ENCODE results near the gene OR2D2.
"Not testable (repeated sequence)": the region's sequence is repeated elsewhere in the genome, so short reads cannot be mapped to it uniquely, and the experiment has no call there.

The OR2D2 gene, protein sequence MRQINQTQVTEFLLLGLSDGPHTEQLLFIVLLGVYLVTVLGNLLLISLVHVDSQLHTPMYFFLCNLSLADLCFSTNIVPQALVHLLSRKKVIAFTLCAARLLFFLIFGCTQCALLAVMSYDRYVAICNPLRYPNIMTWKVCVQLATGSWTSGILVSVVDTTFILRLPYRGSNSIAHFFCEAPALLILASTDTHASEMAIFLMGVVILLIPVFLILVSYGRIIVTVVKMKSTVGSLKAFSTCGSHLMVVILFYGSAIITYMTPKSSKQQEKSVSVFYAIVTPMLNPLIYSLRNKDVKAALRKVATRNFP

DNA sequence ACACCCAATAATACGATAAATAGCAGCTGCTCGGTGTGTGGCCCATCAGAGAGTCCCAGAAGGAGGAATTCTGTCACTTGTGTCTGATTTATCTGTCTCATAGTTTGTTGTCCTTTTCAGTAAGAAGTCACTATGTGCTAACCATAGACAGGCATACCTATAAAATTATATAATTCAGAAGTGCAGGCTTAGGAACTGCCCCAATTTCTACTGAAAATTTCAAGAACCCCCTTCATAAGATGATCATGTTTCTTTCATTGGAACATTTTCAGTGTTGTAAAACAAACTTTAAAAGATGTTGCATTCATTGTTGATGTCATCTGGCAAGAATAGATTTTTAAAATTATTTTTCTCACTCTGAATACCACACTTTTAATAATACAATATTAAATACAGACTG is at the start of gene OR2D2:
Gene OR2D2, minus strand, starts transcription at position 101 of the 400 bp plus-strand sequence. Its CDS starts 0 bp downstream, at position 101.
- no peak for DNase-seq

DNA sequence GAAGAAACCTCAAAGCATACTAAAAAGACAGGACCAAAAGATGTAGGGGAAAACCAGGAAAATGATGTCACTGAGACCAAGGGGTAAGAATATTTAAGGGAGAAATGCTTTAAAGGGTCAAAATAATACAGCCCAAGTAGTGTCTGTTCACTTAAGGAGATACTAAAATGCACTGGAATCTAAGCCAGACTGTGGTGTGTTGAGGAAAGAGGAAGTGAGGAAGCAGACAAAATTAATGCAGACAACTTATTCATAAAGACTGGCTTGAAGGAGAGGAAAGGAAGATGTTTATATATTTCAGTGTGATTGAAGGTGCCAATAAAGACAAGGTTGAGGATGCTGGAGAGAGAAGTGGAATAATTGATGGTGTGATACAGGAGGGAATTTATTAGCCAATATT is 49.7 kb upstream of the OR2D2 start:
- DNase-seq = no peak

DNA sequence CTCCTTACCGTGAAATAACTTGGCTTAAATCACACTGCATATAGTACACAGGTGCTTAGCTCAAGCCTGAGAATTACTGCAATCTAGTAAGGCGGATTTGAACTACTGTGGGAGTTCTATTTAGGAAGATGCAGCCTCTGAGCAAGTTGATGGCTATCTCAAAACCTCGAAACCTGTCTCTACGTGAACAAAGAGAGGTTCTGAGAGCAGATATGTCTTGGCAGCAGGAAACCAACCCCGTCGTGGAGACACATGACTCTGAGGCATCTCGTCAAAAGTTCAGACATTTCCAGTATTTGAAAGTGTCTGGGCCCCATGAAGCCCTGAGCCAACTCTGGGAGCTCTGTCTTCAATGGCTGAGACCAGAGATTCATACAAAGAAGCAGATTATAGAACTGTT is 39.8 kb upstream of the OR2D2 start:
- DNase-seq = no peak

DNA sequence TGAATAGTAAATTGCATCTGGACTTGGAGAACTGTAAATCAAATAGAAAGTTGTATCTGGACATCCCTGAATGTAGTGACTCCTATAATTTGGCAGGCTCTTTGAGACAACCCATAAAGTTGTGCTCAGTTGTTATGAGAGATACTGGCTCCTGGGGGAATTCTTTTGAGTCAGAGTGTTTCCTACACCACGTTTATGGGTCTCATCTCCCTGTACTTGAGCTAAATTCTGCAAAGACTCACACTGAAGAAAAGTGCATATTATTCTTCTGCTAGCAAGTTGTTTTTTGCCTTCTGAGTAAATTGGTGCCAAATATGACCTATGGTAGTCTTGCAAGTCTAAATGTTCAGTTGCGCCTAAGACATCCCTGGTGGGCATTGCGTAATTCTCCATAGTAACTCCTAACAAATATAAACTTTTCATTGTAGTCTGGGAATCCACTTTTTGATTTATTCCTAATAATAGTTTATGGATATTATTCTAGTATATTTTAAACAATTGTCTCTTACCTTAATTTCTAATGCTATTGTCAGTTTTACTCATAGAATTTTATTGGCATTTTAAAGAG is 38.9 kb upstream of the OR2D2 start:
- no peak for DNase-seq

DNA sequence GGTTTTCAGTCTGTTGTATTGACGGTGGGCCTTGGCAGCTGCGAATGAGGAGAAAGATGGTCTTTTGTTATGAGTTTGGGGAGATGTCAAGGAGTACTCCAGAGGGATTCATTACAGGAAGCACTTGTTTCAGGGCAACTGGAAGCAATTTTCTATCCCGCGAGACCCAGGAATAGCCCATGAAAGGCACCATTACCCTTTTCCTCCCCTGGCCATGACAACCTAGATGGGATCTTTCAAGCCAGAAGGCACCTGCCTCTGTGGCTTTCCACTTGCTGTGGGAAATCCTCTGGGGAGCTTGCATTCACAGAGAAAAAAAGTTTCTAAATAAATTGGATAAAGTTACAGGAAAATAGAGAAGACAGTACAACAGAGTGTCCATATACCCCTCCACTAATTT is 36.6 kb upstream of the OR2D2 start:
- no peak for DNase-seq

DNA sequence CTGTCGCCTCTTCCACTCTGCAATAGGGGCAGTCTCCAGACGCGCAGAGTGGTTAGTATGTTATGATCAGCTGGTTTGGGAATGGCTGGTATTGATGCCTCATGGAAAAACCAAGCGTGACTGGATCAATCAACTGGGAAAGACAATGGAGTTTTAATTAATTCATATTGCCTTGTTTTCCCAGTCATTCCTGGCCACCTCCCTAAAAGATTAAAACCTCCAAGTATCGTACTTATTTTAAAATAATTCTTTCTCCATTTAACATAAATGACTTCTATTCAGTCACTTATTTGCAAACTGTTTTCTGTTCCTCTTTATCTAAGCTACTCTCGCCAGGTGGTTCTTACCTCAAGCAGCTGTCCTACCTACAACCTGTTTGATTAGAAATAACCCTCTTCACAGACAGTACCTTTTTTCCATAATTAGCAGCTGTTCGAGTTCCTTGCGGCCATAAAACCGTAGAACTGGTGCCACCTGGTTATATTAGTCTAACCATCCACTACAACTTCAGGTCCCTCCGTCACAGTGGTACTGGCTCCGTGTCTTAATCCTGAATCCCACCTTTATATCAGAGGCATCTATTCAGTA is 34.8 kb upstream of the OR2D2 start:
- DNase-seq = no peak

DNA sequence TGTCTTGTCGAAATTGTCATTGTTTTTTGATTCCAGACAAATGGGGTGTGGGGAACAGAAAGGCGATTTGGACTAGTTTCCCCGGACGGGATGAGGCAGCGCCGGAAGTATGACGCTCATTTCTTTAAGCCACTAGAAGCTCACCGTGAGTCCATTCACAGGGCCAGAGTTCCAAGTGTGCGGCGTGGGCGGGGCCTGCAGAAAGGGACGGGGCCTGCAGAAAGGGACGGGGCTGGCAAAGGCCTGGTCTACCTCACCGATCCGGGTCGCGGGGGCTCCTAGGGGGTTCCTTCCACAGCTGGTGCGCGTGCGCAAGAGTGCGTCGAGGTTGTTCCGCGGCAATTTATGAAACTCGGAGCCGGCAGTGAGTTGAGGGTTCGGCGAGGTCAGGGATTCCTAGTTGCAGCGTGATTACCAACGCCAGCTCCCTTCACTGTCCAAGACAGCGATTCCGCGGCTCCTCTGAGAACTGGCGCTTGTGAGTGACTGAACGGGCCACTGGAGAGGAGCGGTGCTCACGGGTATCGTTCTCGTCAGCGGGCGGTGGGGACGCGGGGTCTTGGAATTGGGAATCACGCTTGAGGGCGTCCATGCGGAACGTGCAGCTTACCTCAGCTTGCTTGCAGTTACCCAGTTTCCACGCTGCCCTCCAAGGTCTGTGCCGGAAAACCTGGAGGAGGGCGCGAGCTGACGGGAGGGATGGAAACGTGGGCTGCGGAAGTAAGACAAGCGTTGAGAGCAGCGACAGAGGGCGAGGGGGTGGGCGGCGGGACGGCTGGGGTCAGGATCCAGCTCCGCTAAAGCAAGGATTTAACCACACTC is 34.1 kb upstream of the OR2D2 start, which contains the start of gene ZNF215:
Gene ZNF215, plus strand, starts transcription at position 219 of the 822 bp plus-strand sequence. CDS start 5,847 bp downstream, outside the sequence.
- DNase-seq = peak; percentile 18 to 59

DNA sequence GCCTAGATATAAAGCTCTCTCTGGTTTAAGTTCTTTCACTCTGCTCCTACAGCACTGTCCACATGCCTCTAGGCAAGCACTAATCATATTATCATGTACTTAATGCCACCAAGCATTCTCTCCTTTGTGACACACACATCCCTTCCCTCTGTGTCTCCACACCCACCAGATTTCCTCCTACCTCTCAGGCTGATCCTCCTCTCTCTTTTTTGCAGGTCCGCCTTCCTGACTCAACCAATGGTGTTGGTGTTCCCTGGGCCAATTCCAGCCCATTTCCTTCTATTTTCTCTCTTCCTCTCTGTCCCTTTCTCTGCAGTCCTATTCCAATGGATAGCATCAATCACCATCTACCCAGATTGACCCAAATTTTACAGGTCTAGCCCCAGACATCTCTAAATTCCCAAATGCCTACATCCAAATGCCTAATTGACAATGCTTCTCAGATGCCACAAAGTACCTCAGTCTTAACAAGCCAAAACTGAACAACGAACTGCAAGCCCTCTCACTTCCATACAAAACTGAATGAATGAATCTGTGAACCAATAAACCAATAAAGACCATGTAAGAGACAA is 33.4 kb upstream of the OR2D2 start:
- no peak for DNase-seq

DNA sequence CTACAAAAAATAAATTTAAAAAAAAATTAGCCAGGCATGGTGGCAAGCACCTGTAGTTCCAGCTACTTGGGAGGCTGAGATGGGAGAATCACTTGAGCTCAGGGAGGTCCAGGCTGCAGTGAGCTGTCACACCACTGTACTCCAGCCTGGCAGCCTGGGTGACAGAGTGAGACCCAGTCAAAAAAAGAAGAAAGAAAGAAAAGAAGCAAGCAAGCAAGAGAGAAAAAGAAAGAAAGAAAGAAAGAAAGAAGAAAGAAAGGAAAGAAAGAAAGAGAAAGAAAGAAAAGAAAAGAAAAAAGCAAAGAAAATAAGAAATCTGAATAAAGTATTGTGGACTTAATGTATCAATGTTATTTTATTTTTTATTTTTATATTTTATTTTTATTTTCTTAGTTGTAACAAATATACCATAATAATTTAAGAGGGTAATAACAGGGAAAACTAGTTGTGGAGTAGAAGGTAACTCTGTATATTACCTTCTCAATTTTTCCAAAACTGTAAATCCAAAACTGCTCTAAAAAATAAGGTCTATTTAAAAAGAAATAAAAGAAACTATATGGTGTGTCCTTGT is 32.8 kb upstream of the OR2D2 start:
- DNase-seq = no peak

DNA sequence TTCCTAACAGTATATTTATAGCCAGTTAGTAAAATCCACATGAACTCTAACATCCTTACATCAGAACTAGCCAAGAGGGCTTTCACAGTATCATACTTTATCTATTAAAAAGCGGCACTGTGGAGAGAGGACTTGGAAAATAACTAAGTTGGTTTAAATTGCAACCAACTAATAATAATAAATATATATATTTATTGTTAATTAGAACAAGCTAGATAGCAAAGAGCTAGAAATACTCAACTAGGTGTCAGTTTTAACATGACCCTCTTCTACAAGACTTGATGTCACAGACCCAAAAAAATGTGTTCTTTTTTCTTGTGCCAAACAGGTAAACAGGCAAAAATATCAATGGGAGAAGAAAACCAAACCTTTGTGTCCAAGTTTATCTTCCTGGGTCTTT is 28.4 kb upstream of the OR2D2 start, which contains the start of gene OR2D3:
Gene OR2D3, plus strand, starts transcription at position 301 of the 400 bp plus-strand sequence. Its CDS starts 0 bp downstream, at position 301.
- no peak for DNase-seq

DNA sequence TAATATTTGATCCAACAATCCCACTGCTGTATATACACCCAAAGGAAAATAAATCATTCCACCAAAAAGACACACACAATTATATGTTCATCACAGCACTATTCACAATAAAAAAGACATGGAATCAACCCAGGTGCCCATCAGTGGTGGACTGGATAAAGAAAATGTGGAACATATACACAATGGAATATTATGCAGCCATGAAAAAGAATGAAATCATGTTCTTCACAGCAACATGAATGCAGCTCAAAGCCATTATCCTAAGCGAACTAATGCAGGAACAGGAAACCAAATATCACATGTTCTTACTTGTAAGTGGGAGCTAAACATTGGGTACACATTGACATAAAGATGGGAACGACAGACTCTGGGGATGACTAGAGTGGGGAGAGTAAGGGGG is 27.4 kb upstream of the OR2D2 start:
- DNase-seq = no peak

DNA sequence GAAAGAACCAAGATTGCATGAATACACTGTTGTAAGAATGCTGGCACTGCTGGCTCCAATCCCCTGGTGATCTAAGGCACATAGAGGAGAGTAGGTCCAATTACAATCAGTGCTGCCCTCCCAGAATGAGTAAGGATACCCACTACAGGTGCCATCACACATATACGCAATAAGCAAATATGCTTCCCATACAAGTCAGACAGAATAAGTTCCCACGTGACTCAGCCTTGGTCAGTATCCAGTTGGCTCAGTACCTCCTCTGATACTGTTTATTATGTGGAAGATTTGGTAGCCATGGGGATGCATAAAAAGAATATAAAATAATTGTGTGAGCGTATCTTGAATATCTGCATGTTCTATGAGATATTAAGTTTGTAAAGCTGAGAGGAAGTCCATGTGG is 19.6 kb upstream of the OR2D2 start:
- DNase-seq = no peak

DNA sequence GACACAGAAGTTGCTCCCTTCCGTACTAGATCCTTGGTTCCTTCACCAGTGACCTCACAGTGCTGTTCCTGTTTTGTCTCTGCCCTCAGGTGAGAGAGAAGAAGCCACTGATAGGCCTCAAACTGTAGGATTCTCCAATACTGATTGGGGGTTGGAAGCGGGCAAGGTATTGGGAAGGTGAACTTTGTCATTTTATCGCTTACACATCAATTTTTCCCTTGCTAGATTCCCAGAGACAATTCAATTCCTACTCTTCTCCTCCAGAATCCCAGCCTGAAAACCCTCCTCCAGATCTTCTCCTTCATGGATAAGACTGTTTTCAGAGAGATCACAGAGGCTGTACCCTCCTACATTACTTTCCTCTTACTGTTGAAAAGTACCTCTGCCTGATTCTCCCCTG is 19.1 kb upstream of the OR2D2 start:
- no peak for DNase-seq

DNA sequence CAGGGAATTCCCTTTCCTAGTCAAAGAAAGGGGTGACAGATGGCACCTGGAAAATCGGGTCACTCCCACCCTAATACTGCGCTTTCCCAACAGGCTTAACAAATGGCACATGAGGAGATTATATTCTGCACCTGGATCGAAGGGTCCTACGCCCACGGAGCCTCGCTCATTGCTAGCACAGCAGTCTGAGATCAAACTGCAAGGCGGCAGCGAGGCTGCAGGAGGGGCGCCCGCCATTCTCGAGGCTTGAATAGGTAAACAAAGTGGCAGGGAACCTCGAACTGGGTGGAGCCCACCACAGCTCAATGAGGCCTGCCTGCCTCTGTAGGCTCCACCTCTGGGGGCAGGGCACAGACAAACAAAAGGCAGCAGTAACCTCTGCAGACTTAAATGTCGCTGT is 12.5 kb upstream of the OR2D2 start:
- not testable (repeated sequence) for DNase-seq

DNA sequence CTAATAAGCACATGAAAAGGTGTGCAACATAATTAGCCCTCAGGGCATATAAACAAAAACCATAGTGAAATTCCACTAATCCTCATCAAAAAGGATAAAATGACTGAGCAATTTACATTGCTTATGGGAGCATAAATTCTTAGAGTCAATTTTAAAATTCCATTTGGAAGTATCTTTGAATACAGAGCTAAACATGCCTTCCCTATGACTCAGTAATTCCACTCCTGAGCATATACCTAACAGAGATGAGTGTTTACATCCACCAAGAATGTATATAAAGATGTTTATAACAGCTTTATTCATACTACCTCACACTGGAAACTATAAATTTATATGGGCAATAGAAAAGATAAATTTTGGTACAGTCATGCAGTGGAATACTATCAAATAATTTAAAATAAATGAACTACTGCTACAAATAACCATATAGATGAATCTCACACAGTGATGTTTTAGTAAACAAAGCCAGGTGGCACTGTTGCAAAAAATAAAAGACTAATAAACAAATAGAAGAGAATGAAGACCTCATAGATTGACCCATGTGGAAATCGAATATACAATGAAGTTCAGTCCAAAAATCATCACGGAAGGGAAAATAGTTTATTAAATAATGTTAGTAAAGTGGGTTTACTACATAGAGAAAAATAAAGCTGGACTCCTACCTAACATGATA is 8.2 kb upstream of the OR2D2 start:
- no peak for DNase-seq

DNA sequence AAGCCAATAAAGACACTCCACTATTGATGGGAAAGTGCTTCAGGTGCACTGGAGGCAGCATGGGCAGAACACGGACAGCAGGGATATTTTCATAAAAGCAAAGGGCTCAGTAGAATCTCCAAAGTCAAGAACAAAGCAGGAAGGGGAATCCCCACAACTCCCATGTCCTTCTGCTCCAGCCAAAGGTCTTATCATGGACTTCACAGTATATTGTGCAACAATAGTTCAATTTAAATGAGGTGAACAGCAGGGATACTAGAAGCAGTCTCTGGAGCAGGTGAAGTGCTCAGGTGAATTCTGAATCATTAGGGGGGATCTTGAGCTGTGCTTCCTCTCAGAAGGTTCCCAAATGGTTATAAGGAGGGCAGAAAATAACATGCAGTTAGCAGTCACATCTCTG is 6.6 kb upstream of the OR2D2 start:
- DNase-seq = no peak

DNA sequence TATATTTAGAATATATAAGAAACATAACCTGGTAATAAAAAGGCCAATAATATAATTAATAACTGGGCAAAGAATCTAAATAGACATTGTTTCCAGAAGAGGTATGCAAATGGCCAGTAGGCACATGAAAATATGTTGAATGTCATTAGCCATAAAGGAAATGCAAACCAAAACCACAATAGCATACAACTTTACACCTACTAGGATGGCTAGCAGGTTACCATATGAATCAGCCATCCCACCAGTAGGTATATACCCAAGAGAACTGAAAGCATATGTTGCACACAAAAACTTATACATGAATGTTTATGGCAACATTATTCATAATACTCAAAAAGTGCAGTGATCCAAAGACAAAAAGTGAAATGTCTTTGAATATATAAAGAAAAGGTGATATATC is 2.7 kb upstream of the OR2D2 start:
- no peak for DNase-seq

DNA sequence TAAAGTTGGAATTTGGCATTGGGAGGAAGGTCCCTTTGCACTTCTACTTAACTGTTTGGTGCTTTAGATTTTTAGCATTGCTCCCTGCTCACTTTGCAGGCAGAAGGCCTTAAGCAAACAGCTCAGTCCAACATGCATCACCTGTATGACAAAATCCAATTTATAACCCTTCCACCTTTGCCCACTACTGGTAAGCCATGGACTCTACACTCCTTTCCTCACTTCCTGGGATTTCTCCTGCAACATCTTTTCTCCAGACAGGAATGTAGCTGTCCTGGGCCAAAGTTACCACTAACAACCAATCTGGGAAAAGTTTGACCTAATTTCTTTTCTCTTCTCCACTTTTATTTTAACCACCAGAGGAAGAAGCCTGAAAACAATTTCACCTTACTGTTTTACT is 1.8 kb upstream of the OR2D2 start:
- DNase-seq = no peak

DNA sequence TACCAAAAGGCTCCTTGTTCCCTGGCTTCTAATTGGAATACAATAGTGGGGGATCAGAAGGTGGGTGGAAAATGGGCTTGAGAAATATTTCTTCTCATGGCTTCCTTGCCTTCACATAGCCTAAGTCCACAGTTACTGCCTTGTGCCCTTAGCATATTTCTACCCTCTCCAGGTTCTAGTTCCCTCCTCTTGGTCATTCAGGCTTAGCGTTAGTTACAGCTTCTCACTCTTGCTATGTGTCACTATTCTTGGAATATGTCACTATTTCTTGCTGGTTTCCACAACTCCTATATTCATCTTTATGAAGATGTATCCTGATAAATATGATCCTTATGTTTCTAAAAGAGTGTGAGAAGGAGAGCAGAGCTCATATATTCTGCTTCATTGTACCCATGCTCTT is 2.5 kb downstream of the OR2D2 start:
- DNase-seq = no peak

DNA sequence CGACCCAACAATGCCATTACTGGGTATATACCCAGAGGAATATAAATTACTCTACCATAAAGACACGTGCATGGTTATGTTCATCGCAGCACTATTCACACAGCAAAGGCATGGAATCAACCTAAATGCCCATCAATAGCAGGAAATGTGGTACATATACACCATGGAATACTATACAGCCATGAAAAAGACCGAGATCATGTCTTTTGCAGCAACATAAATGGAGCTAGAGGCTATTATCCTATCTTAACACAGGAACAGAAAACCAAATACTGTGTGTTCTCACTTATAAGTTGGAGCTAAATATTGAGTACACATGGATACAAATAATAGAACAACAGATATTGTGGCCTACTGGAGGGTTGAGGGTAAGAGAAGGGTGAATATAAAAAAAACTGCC is 3.5 kb downstream of the OR2D2 start:
- no peak for DNase-seq

DNA sequence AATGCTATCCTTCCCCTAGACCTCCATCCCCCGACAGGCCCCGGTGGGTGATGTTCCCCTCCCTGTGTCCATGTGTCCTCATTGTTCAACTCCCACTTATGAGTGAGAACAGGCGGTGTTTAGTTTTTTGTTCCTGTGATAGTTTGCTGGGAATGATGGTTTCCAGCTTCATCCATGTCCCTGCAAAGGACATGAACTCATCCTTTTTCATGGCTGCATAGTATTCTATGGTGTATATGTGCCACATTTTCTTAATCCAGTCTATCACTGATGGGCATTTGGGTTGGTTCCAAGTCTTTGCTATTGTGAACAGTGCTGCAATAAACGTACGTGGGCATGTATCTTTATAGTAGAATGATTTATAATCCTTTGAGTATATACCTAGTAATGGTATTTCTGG is 4.6 kb downstream of the OR2D2 start:
- DNase-seq = not testable (repeated sequence)

DNA sequence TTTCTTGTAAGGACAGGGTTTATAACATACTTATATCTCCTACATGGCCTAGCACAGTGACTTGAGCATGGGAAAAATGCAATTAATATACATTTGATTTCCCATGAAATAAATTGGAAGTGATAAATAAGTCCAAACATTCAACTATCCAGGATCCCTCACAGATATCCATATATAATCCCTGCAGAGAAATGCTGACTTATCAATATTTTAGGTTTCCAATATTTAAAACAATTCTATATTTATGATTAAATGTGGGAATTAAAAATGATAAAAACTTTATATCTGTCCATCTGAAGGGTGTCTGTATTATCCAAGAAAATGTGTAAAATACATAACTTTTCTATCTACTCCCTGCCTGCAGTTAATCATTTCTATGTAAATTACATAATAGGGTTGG is 9.5 kb downstream of the OR2D2 start:
- no peak for DNase-seq
